Skeletal muscle cell (primary cell): Measurements from ENCODE around the gene COX10.
"Not testable (repeated sequence)": the region's sequence is repeated elsewhere in the genome, so short reads cannot be mapped to it uniquely, and the experiment has no call there.

Experiments
- DNase-seq: peaks from one replicate; pipeline ENCODE4 v3.0.0-alpha.2; 2010; ENCODE audit warnings: low read depth
- H3K4me3 ChIP-seq: 2 replicates; pipeline ENCODE4 v1.5.1; 2011; ENCODE audit warnings: low read depth, mild to moderate bottlenecking, control low read depth, low read length, moderate library complexity

Gene COX10

GRCh38 chr17:14228903-14229302 lies 159.6 kb downstream of the COX10 start:
- peak; percentile 1 for DNase-seq
- H3K4me3 ChIP-seq = no peak overlapping the region

GRCh38 chr17:14231187-14231586 lies 161.9 kb downstream of the COX10 start:
- not testable (repeated sequence) for H3K4me3 ChIP-seq, DNase-seq

- DNase-seq, H3K4me3 ChIP-seq: not testable (repeated sequence)
Measured at GRCh38 chr17:14235047-14235446, 165.7 kb downstream of the COX10 start.

- not testable (repeated sequence) for H3K4me3 ChIP-seq, DNase-seq
Measured at GRCh38 chr17:14236032-14236431, 166.7 kb downstream of the COX10 start.

- not testable (repeated sequence) for DNase-seq, H3K4me3 ChIP-seq
Measured at GRCh38 chr17:14236762-14237161, 167.5 kb downstream of the COX10 start, which contains the start of gene CDRT15. TSS of gene CDRT15 (minus strand) at chr17:14236862. CDS start at chr17:14236833, 29 bp downstream.

GRCh38 chr17:14239271-14239670 lies 170.0 kb downstream of the COX10 start:
- DNase-seq, H3K4me3 ChIP-seq: not testable (repeated sequence)

- no peak for DNase-seq
- no peak overlapping the region for H3K4me3 ChIP-seq
Measured at GRCh38 chr17:14245002-14245401, 175.7 kb downstream of the COX10 start.

- H3K4me3 ChIP-seq = no peak overlapping the region
- no peak for DNase-seq
Measured at GRCh38 chr17:14245629-14246028, 176.3 kb downstream of the COX10 start.
